Liver (tissue), 3 donors: Measurements from ENCODE around the gene KRT84.

Experiments used
- EGR1 ChIP-seq, 2 donors: IDR thresholded peaks; 2 replicates each; pipeline ENCODE4 v1.6.1; 2016 to 2018; ENCODE audit warnings: antibody characterized with exemption in 2 of 2, low read depth in 2 of 2
- GABPA ChIP-seq, 2 donors: IDR thresholded peaks in 1 of 2; conservative IDR thresholded peaks in 1 of 2; 2 replicates each; pipeline ENCODE4 v1.6.1; 2016; ENCODE audit warnings: antibody characterized with exemption in 2 of 2, mild to moderate bottlenecking in 1 of 2, moderate library complexity in 1 of 2
- SP1 ChIP-seq: IDR thresholded peaks from 2 replicates; pipeline ENCODE4 v1.6.1; 2018; ENCODE audit warnings: antibody characterized with exemption, mild to moderate bottlenecking
- TF ChIP-seq, protein P1 (sequence below): fragments of 150-350 bp; IDR thresholded peaks from 2 replicates; pipeline ENCODE4 v1.5.1; 2017; ENCODE audit warnings: improper control_type of control experiment, low read depth, low read length; ENCODE audit not compliant: missing input control
- TF ChIP-seq, protein P2 (sequence below): IDR thresholded peaks from 2 replicates; pipeline ENCODE4 v1.6.1; 2016; ENCODE audit warnings: antibody characterized with exemption
- TF ChIP-seq, protein P3 (sequence below): IDR thresholded peaks from 2 replicates; pipeline ENCODE4 v1.6.1; 2016; ENCODE audit warnings: antibody characterized with exemption
- donor health status: healthy.
- donor health status: healthy.

DNA sequence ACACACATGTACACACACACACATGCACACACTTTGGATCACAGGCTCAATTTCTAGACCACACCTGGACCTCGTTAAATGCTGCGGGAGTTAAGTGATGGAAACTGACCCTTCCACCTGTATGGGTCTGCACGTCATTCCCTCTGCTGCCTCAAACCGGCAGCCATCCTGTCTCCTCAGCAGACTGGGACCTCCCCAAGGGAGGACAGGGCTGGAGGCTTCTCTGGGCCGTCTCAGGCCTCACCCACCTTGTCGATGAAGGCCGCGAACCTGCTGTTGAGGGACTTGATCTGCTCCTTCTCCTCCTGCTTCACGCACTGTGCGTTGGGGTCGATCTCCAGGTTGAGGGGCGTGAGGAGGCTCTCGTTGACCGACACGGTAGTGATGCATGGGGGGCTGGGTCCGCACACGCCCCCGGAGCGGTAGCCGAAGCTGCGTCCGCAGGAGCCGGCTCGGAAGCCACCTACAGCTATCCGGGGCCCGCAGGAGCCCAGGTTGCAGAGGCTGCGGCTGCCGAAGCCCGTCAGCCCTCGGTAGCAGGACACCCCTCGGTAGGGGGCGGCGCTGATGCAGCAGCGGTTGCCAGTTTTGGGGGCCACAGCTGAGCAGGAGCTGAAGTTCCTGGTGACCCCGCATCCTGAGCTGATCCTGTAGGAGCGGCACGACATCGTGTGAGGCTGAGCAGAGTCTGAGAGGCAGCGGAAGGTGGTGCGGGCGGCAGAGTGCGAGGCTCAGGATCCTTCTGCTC, 18.5 kb downstream of the KRT84 start, which contains the start of gene KRT85:
- TF ChIP-seq, protein P1, sequence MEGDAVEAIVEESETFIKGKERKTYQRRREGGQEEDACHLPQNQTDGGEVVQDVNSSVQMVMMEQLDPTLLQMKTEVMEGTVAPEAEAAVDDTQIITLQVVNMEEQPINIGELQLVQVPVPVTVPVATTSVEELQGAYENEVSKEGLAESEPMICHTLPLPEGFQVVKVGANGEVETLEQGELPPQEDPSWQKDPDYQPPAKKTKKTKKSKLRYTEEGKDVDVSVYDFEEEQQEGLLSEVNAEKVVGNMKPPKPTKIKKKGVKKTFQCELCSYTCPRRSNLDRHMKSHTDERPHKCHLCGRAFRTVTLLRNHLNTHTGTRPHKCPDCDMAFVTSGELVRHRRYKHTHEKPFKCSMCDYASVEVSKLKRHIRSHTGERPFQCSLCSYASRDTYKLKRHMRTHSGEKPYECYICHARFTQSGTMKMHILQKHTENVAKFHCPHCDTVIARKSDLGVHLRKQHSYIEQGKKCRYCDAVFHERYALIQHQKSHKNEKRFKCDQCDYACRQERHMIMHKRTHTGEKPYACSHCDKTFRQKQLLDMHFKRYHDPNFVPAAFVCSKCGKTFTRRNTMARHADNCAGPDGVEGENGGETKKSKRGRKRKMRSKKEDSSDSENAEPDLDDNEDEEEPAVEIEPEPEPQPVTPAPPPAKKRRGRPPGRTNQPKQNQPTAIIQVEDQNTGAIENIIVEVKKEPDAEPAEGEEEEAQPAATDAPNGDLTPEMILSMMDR = no peak
- TF ChIP-seq EGR1 (IDR thresholded peaks at IDR 0.05; ENCODE audit: low read depth in 2 of 2) = no peak
- no peak for TF ChIP-seq SP1
- TF ChIP-seq GABPA (IDR thresholded peaks at IDR 0.05 in 1 of 2, conservative IDR thresholded peaks at IDR 0.05 in 1 of 2) = no peak
- TF ChIP-seq, protein P2, sequence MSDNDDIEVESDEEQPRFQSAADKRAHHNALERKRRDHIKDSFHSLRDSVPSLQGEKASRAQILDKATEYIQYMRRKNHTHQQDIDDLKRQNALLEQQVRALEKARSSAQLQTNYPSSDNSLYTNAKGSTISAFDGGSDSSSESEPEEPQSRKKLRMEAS = no peak
- TF ChIP-seq, protein P3, sequence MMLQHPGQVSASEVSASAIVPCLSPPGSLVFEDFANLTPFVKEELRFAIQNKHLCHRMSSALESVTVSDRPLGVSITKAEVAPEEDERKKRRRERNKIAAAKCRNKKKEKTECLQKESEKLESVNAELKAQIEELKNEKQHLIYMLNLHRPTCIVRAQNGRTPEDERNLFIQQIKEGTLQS = no peak
